C4-2B (cell line): ENCODE data around the gene PTPRCAP.
A peak's percentile ranks its signal among the peaks of the same experiment; 100 is the strongest.
"Not testable (repeated sequence)": the region's sequence is repeated elsewhere in the genome, so short reads cannot be mapped to it uniquely, and the experiment has no call there.

ENCODE experiments used
- H3K27ac ChIP-seq: fragments of 450-650 bp; 2 replicates; pipeline ENCODE4 v1.5.1; 2017
- CTCF ChIP-seq: fragments of 450-650 bp; conservative IDR thresholded peaks from 2 replicates; pipeline ENCODE4 v1.5.1; 2017; ENCODE audit warnings: mild to moderate bottlenecking
- ZFX ChIP-seq: fragments of 450-650 bp; IDR thresholded peaks from 2 replicates; pipeline ENCODE4 v1.6.1; 2017

The PTPRCAP gene

GRCh38 chr11:67406969-67407687 is 30.4 kb downstream of the PTPRCAP start:
- no peak overlapping the region for H3K27ac ChIP-seq
- TF ChIP-seq ZFX (no peak), CTCF (no peak)

- no peak overlapping the region for H3K27ac ChIP-seq
- TF ChIP-seq CTCF (no peak), ZFX (no peak)
These were observed 31.0 kb downstream of the PTPRCAP start for GRCh38 chr11:67406420-67406968.

GRCh38 chr11:67405688-67406339 is 31.7 kb downstream of the PTPRCAP start:
- TF ChIP-seq CTCF (no peak), ZFX (no peak)
- no peak overlapping the region for H3K27ac ChIP-seq

GRCh38 chr11:67405196-67405567 is 32.3 kb downstream of the PTPRCAP start:
- TF ChIP-seq CTCF = no peak
- no peak for TF ChIP-seq ZFX
- H3K27ac ChIP-seq = no peak overlapping the region

- no peak overlapping the region for H3K27ac ChIP-seq
- TF ChIP-seq CTCF (no peak), ZFX (no peak)
These were observed 32.8 kb downstream of the PTPRCAP start for GRCh38 chr11:67404515-67405195.

GRCh38 chr11:67403085-67403484 is 34.4 kb downstream of the PTPRCAP start:
- not testable (repeated sequence) for H3K27ac ChIP-seq

- H3K27ac ChIP-seq = peak overlapping the region; percentile 95
These were observed 35.2 kb downstream of the PTPRCAP start for GRCh38 chr11:67402192-67402839.
